ACHN (cell line): ENCODE results near the gene TRA2A.

Source experiments
- DNase-seq: peaks from one replicate; pipeline ENCODE4 v3.0.0-alpha.2; 2015
- in situ Hi-C: cut with HindIII; loops from 2 replicates; pipeline ENCODE4 v1.10.0; 2017; ENCODE audit warnings: low sequenced_read_pairs, low pct_ligation_motif_present, low pct_unique_long_range_greater_than_20kb

The TRA2A gene

DNA sequence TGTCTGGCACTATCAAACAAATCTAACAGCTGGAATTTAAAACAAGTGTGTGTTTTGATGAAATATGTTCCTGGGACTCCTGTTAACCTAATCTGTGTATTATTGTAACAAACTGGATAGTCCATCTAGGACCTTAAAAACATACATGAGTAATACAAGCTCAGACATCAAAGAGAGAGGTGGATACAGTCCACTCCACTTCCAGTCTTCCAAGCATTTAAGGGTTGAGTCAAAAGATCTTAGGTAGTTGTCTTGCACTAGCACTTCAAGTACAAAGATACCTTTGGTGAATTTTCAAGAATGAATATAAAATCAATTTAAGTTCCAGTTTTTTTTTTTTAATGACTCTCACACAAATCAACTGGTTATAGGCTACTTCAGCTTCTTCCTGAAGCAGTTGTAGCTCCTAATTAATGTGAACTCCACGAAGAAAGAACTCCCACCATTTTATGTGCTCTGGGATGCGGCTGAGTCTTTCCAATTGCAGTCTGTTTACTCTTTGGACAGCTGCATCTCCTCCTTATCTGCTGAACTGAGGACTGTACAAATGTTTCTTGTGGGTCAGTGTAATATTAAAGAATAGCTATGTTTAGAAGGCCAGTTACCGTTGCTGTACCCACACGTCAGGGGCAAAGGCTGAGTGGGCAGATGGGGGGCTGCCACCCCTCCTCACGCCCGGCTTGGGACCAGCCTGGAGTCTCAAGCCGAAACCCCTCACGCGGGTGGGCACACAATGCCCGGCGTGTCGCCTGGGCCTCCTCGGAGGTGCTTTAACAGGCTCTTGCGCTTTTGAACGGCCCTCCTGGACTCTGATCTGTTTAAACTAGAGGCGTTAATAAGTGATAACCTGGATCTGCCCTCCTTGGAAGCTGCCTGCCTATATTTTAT is 58.6 kb downstream of the TRA2A start:
- peak; percentile 35 for DNase-seq
- in situ Hi-C loops, result no loop called here

DNA sequence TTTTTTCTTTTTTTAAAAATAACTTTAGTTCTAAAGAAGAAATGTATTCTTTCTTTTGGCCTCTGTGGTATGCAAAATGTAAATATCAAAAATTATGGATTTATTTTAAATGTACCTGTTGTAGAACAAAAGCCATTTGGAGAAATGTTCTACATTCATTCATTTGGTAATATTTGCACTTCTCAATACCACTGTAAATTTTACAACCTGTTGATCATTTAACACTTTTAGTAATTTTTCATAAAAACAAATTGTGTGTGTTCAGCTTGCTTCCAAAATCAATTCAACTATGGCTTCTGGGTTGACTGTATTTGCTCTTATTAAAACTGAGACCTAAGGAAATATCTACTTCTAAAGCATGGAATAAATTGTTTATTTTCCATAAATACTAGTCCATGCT is 59.2 kb downstream of the TRA2A start:
- in situ Hi-C loops, result no loop called here

DNA sequence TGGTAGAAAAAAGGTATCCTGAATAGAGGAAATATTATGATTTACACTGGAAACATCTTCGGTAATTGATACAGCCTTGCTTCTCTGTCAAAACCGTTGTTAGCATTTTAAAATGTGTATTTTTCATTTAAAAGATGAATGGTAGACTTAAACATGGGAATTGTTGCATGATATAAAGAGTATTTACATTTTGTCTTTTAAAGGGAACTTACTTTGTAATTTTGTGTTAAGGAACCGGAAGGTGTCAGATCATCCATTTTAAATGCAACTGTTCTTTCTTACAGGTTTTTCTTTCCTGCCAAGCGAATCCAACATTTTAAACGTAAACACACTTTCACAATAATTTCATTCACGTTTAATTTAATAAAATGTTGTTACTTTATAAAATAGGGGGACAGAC is 59.7 kb downstream of the TRA2A start:
- in situ Hi-C loops, result no loop called here
- no peak for DNase-seq

More for the DNA sequence above, 59.2 kb downstream of the TRA2A start:
- DNase-seq, result no peak

DNA sequence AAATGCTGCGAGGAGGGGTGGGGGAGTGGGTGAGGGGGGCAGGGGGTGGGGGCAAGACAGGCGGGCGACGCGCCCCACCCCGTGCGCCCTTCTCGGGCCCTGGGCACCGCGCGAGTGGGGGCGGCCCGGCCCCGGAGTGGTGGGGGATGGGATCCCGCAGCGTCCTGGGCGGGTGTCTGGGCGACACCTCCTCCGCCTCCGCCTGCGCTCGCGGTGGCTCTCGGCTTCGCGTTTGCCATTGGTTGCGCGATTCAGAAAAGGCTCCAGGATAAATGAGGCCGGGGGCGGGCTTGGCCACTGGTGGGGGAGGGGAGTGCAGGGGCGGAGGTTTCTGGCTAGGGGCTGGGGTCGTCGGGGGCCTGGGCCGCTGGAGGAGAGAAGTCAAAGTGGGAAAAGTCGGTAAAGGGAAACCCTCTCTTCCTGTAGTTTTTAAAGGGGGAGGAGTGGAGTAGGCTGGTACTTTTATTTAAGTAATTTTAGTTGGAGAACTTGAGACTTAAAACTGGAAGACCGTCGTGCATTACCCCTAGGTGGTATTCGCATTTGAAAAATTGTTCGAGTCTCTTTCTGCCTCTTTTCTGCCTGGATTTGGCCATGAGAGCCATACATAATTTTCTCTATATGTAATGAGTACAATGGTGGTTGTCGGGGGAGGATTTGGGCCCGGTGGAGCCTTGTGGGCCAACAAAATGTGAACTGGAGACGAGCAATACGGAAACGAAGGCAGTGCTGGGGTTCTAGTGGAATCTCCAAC is 60.5 kb downstream of the TRA2A start:
- in situ Hi-C loops, result no loop called here
- peak; percentile 87 for DNase-seq

DNA sequence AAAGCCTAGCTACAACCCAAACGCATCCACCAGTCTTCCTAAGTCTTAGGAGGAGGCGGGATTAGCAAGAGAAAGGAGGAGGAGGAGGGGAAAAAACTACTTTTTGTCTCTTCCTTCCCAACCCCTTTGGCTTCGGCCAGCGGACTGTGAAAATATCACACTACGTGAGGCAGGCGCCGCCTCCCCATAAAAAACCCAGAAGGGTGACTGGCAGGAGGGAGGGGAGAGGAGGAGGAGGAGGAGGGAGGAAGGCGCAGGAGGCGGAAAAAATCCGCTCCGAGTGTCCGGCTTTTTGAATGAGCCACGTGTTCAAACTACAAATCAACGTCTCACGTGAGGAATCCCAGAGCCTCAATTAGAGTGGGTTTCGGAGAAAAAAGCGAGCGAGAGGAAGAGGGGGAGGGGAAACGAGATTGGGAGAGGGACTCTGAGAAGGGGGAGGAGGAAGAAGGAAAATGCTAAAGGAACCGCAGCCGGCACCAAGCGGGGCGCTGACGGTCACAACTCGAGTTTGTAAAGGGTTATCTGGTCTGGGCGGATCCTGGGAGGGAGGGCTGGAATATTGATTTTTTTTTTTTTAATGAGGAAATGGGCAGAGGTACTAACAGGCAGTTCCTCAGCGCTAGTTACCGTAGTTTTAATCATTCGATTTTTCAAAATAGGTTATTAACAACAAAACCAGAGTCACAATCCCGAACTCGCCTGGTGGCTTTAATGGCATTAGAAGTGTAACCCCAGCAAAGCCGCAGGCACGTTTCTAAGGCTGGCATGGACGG is 61.3 kb downstream of the TRA2A start, which contains the start of gene IGF2BP3:
TSS of gene IGF2BP3 (minus strand) at position 162 of the 776 bp plus-strand sequence. CDS start 381 bp downstream, outside the sequence.
- peak; percentile 95 for DNase-seq
- in situ Hi-C loops, result no loop called here

DNA sequence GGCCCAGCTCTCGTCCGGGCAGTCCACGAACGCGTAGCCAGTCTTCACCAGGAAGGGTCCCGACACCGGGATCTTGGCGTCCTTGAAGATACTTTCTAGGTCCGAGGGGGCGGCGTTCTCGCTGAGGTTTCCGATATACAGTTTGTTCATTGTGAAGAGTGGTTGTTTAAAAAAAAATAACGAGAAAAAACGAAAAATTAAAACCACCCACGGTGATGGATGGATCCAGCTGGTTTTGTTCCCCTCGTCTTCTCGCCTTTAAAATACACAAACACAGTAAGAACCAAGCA is 61.9 kb downstream of the TRA2A start:
- peak; percentile 38 for DNase-seq
- in situ Hi-C loops, result no loop called here

DNA sequence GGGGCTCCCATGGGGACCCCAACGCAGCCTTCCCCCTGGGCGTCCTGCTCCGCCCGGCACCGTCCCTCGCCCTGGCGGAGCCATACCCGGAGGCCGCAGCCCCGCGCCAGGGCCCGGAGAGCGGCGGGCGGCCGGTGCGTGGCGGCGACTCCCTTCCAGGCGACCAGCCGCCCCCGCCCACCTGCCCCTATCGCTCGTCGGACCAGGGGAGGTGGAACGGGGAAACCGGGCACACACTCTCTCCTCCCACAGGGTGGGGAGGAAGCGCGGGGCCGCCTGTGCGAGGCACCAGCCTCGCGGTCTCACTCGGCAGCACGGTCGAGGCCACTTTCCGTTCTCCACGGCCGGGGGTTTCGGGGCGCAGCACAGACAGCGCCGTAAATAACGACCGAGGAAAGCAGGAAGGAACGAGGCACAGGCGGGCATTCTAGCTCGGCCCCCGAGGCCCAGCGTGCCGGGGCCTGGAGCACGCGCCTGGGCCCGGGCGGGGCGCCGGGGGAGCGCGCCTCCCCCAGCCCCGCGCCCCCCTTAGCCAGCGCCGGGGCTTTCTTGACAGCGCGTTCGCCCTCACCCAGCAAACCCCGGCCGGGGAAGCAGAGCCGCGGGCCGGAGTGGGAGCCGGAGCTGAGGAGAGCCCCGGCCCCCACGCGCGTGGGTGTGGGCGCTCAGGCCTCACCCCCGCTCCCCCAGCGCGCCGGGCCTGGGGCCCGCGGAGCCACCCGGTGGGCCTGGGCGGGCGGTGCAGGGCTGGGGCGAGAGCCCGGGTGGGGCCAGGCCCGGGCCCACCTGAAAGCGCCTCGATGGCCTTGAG is 62.4 kb downstream of the TRA2A start:
- DNase-seq, result no peak
- in situ Hi-C loops, result no loop called here

DNA sequence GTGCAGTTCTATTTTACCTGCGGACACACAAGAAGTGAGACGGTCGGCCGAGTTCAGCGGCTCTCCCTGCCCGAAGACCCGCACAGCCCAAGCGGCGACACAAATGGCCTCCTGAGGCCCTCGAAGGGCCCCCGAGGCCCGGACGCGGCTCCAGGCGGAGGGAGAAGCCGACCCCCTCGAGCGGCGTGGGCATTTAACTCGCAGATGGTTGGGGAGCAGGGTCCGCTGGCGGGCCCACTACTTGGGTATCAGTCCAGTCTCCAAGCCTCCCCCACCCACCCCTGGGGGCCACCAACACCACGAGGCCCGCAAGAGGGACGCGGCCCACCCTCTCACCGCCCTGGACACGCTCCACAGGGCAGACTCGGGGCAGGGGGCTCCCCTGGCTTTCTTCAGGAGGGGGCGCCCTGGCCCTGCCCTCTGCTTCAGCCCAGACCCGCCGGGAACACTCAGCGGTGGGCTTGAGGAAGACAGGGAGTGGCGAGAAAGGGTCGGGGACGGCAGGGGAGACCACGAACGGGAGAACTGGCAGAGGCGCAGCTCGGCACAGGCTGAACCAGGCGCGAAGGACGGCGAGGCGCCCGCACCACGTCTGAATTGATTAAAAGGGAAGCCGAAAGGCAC is 63.1 kb downstream of the TRA2A start:
- DNase-seq, result no peak
- in situ Hi-C loops, result no loop called here

DNA sequence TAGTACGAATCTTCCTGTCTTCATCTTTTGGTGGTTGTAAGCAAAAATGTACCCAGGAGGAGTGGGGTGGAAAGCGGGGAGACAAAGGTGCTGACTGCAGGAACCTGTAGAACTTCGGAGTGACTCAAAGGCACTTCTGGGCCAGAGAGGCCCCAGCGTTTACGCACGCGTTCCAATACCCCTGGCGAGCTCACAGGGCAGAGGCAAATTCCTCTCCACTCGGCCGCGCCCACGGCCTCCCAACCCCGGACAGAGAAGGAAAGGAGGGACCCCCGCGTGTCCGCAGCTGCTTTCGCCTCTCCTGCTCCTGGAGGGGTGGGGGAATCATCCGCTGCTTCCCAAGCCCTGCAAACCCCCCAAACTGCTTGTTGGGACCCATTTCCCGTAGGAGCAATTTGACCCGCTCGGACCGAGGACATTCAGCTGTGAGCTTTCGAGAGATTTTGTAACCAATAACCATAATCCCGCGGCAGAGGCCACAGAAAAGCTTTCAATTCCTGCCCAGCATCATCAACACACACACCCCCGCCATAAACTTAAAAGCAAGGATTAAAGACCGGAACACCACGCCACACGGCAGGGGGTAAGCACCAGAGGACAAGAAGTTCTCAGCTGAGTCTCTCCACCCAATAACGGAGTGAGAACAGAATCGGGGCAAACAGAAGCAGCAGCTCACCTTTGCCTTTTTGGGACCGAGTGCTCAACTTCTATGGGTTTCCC is 63.8 kb downstream of the TRA2A start:
- no peak for DNase-seq
- in situ Hi-C loops, result no loop called here

DNA sequence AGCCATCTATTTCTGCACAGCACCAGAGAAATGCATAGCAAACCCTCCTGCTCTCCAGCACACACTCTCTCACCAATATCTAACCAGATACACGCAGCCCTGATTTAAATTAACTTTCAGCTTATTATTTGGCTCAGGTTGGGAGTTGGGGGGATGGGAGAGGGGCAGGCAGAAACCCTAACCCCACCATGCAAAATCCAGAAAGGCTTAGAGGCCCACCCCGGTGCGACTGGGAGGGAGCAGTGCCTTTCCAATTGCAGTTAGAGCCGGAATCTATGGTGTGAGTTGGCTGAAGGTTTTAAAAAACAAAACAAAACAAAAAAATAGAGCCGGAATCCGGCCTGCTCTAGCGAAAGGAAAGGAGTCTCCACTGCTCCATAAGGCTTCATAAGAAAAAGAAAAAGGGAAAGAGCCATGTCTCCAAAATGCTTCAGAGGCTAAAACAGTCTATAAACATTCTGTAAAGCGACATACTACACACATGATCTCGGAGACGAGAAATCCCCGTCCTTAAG is 64.4 kb downstream of the TRA2A start:
- in situ Hi-C loops, result no loop called here
- no peak for DNase-seq

DNA sequence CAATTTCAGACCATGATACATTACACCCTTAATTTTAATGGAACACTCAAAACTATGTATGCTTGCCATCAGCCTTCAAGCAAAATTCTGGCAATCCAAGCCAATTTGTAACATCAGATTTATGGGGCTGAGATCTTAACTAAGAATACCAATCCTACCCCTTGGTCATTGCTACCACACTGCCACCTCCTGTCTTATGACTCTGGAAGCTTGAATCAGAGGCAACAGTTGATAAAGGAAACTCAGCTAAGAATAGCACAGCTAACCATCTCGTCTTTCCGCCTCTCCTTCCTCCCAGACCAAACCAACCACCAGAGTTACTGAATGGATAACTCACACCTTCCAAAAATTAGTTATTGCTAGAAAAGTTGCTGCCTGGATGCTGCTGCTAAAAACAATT is 68.9 kb downstream of the TRA2A start:
- in situ Hi-C loops, result no loop called here
- peak; percentile 55 for DNase-seq

DNA sequence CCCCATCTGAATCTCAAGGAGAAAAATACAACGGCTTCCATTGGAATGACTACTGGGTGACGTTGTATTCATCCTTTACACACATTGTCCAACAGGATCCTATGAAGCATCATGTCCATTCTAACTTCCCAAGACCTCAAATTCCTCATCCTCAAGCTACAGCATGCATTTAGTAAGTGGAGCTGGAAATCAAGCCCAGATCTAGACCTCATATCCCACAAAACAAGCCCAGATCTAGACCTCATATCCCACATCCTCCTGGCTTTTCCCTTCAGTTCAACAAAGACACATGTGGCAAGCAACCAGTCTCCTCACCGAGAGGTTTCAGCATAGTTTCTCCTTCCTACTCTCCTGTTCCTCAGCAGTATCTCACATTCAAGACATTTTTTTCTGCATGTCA is 73.7 kb downstream of the TRA2A start:
- no peak for DNase-seq
- in situ Hi-C loops, result no loop called here

DNA sequence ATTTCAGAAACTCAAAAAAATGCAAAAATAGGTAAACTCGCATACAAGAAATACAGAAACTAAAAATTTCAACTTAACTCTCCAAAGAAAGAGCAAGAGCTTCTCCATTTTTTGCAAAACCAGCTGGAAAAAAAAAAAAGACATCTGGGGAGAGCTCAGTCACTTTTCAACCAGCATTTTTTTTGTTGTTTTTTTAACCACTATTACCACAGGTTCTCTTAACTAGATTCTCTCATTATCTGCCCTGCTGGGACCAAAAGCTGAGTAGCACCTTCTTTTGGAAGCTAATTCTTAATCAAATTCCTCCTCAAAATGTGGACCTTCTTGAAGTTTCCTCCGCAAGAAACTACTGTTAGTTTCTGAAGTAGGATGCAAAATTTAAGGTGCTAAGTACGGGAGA is 75.7 kb downstream of the TRA2A start:
- DNase-seq, result no peak
- in situ Hi-C loops, result no loop called here

DNA sequence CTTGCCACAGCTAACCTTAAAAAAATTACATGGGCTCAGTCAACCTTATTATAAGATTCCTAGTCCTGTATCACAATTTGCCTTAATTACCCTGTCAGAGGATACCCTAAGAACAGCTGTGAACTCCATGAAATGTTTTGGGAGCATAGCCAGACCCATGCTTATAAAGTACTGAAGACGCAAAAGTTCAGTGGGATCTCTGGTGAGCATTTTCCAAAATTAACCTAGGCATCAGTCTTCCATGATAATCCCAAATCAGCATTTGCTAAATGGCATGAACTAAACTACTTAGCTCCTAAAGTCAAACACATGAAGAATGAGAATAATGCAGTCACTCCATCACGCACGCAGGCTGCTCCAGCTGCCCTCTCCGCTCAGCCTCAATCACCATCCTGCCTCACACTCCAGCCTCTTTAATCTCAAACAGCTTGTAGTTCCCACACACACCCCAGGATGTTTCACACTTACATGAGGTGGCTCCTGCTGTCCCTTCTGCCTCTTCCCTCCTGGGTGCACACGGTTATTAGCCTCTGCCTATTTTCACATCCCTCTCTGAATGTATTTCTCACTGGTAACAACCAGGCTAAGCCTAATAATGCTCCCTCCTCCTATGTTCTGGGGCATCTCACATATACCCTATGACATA is 76.8 kb downstream of the TRA2A start:
- DNase-seq, result no peak
- in situ Hi-C loops, result no loop called here
